SK-N-SH (cell line): Measurements from ENCODE around the gene DPEP1. TPM values are rescaled to one million over a fixed set of nuclear protein-coding genes. Genes with fewer than 3 reads are reported as not detected.

Experiments used
- CTCF ChIA-PET: fragments of 300-600, 350-600 bp; formaldehyde crosslinking; extraction: SDS; loops from one replicate; lab custom pipeline; 2021; lab: Yijun Ruan, JAX
- POLR2A ChIA-PET: fragments of 350-600 bp; sonication (Branson Sonifier 250); formaldehyde crosslinking; extraction: SDS; loops from one replicate; lab custom pipeline; 2020; ENCODE audit warnings: antibody characterized with exemption, inconsistent platforms; lab: Yijun Ruan, JAX
- DNase-seq: peaks from one replicate; pipeline ENCODE4 v3.0.0; 2012
- H2AFZ ChIP-seq: fragments of 200-600 bp; sonication (generic); 2 replicates; pipeline ENCODE4 v1.8.1; 2016; ENCODE audit warnings: antibody characterized with exemption, mild to moderate bottlenecking, low read depth
- H3F3A ChIP-seq: fragments of 200-600 bp; sonication (generic); replicated peaks from 2 replicates; pipeline ENCODE3; 2016; ENCODE audit warnings: antibody characterized with exemption, mild to moderate bottlenecking; ENCODE audit not compliant: insufficient read depth
- H3K27ac ChIP-seq, 2 experiments: fragments of 200-500 bp in 1 of 2; fragments of 200-600 bp in 1 of 2; sonication (Bioruptor generic) in 1 of 2; sonication (generic), shearing (Covaris generic) in 1 of 2; 2 replicates each; pipeline versions ENCODE4 v1.5.1 to v1.6.1; 2014 to 2016; ENCODE audit warnings: low read depth in 2 of 2, inconsistent platforms in 1 of 2, low read length in 1 of 2, mild to moderate bottlenecking in 1 of 2, mixed read lengths in 1 of 2
- H3K27me3 ChIP-seq: fragments of 200-600 bp; sonication (generic), shearing (Covaris generic); 2 replicates; pipeline ENCODE4 v1.6.1; 2016; ENCODE audit warnings: mixed run types; ENCODE audit not compliant: insufficient read depth
- H3K36me3 ChIP-seq, 2 experiments: fragments of 200-500 bp in 1 of 2; fragments of 200-600 bp in 1 of 2; sonication (Bioruptor generic) in 1 of 2; sonication (generic) in 1 of 2; replicated peaks in 1 of 2; 2 replicates each; pipeline versions ENCODE3 to v1.5.1; 2014 to 2016; ENCODE audit warnings: low read length in 1 of 2, mild to moderate bottlenecking in 1 of 2; ENCODE audit not compliant: insufficient read depth in 2 of 2, control insufficient read depth in 1 of 2
- H3K4me1 ChIP-seq, 2 experiments: fragments of 200-500 bp in 1 of 2; fragments of 200-600 bp in 1 of 2; sonication (Bioruptor generic) in 1 of 2; sonication (generic), shearing (Covaris generic) in 1 of 2; 2 replicates each; pipeline versions ENCODE4 v1.5.1 to v1.6.1; 2014 to 2016; ENCODE audit warnings: low read depth in 1 of 2, low read length in 1 of 2, mixed run types in 1 of 2; ENCODE audit not compliant: insufficient read depth in 2 of 2, control insufficient read depth in 1 of 2
- H3K4me2 ChIP-seq: fragments of 200-600 bp; sonication (generic), shearing (Covaris generic); 2 replicates; pipeline ENCODE4 v1.6.1; 2017; ENCODE audit warnings: mixed run types
- H3K4me3 ChIP-seq, 2 experiments: fragments of 200-500 bp in 1 of 2; fragments of 200-600 bp in 1 of 2; sonication (Bioruptor generic) in 1 of 2; sonication (generic), shearing (Covaris generic) in 1 of 2; 2 replicates each; pipeline versions ENCODE4 v1.5.1 to v1.8.1; 2014 to 2016; ENCODE audit warnings: low read depth in 2 of 2, inconsistent platforms in 1 of 2, low read length in 1 of 2, mild to moderate bottlenecking in 1 of 2, mixed read lengths in 1 of 2, moderate library complexity in 1 of 2
- H3K79me2 ChIP-seq: fragments of 200-600 bp; sonication (generic); 2 replicates; pipeline ENCODE4 v1.8.1; 2017; ENCODE audit warnings: mild to moderate bottlenecking; ENCODE audit not compliant: insufficient read depth
- H3K9ac ChIP-seq: fragments of 200-600 bp; sonication (generic); 2 replicates; pipeline ENCODE4 v1.6.1; 2017; ENCODE audit warnings: mixed run types
- H3K9me2 ChIP-seq: fragments of 200-600 bp; sonication (generic); 2 replicates; pipeline ENCODE4 v1.6.1; 2017; ENCODE audit warnings: mixed run types
- H3K9me3 ChIP-seq: fragments of 200-600 bp; sonication (generic); 2 replicates; pipeline ENCODE4 v1.6.1; 2017; ENCODE audit warnings: mixed run types, mild to moderate bottlenecking, moderate library complexity
- H4K20me1 ChIP-seq: fragments of 200-600 bp; sonication (generic); 2 replicates; pipeline ENCODE4 v1.6.1; 2017; ENCODE audit warnings: mild to moderate bottlenecking, mixed run types; ENCODE audit not compliant: insufficient read depth
- CHD2 ChIP-seq: fragments of 150-350 bp; IDR thresholded peaks from 2 replicates; pipeline ENCODE4 v1.6.1; 2018; ENCODE audit warnings: low read length; ENCODE audit not compliant: partially characterized antibody
- CTCF ChIP-seq: fragments of 200-600 bp; sonication (generic); IDR thresholded peaks from 2 replicates; pipeline ENCODE4 v1.6.1; 2017; ENCODE audit warnings: antibody characterized with exemption, mild to moderate bottlenecking, moderate library complexity
- ELF1 ChIP-seq: IDR thresholded peaks from 2 replicates; pipeline ENCODE4 v1.4.0; 2012
- EZH2phosphoT487 ChIP-seq: fragments of 200-600 bp; sonication (generic); IDR thresholded peaks from 2 replicates; pipeline ENCODE4 v1.6.1; 2017; ENCODE audit warnings: low read depth, mixed run types, mild to moderate bottlenecking, antibody characterized with exemption, moderate library complexity, borderline replicate concordance
- FOXM1 ChIP-seq: IDR thresholded peaks from 2 replicates; pipeline ENCODE4 v1.4.0; 2012; ENCODE audit warnings: low read depth, mild to moderate bottlenecking
- IRF3 ChIP-seq: fragments of 150-350 bp; IDR thresholded peaks from 2 replicates; pipeline ENCODE4 v1.6.1; 2016; ENCODE audit warnings: mild to moderate bottlenecking, low read depth, low read length
- JUND ChIP-seq: IDR thresholded peaks from 2 replicates; pipeline ENCODE4 v1.4.0; 2012
- MAX ChIP-seq: IDR thresholded peaks from 2 replicates; pipeline ENCODE4 v1.4.0; 2012; ENCODE audit warnings: low read depth
- MXI1 ChIP-seq: IDR thresholded peaks from 2 replicates; pipeline ENCODE4 v1.6.1; 2012; ENCODE audit warnings: mild to moderate bottlenecking, low read depth, low read length, improper control_type of control experiment
- NFIC ChIP-seq: IDR thresholded peaks from 2 replicates; pipeline ENCODE4 v1.4.0; 2012; ENCODE audit warnings: borderline replicate concordance
- PBX3 ChIP-seq: IDR thresholded peaks from 2 replicates; pipeline ENCODE4; 2012
- RAD21 ChIP-seq: IDR thresholded peaks from 2 replicates; pipeline ENCODE4 v1.6.1; 2012; ENCODE audit warnings: mild to moderate bottlenecking, low read length
- RCOR1 ChIP-seq: fragments of 150-350 bp; IDR thresholded peaks from 2 replicates; pipeline ENCODE4 v1.6.1; 2017; ENCODE audit warnings: antibody characterized with exemption, low read length
- RFX5 ChIP-seq: IDR thresholded peaks from 2 replicates; pipeline ENCODE4 v1.6.1; 2012; ENCODE audit warnings: mild to moderate bottlenecking, improper control_type of control experiment, low read length
- RXRA ChIP-seq: IDR thresholded peaks from 2 replicates; pipeline ENCODE4 v1.4.0; 2012; ENCODE audit warnings: low read depth, mild to moderate bottlenecking, borderline replicate concordance
- TAF1 ChIP-seq: IDR thresholded peaks from 2 replicates; pipeline ENCODE4 v1.6.1; 2012; ENCODE audit warnings: low read depth, mild to moderate bottlenecking, low read length, moderate library complexity, borderline replicate concordance
- TEAD4 ChIP-seq: IDR thresholded peaks from 2 replicates; pipeline ENCODE4 v1.4.0; 2012; ENCODE audit warnings: mild to moderate bottlenecking, borderline replicate concordance; ENCODE audit not compliant: insufficient read depth
- USF1 ChIP-seq: IDR thresholded peaks from 2 replicates; pipeline ENCODE4 v1.4.0; 2012; ENCODE audit warnings: low read depth, borderline replicate concordance
- USF2 ChIP-seq: fragments of 150-350 bp; IDR thresholded peaks from 2 replicates; pipeline ENCODE4 v1.6.1; 2017; ENCODE audit warnings: antibody characterized with exemption, low read length, low read depth, borderline replicate concordance
- YY1 ChIP-seq: IDR thresholded peaks from 2 replicates; pipeline ENCODE4 v1.4.0; 2012; ENCODE audit warnings: low read depth, mild to moderate bottlenecking
- WGBS: methylation state at CpG from one replicate; pipeline ENCODE4 v1.1.6; 2017; ENCODE audit warnings: low lambda C conversion rate; 5-methylcytosine and 5-hydroxymethylcytosine counted together
- polyA plus RNA-seq, 3 experiments: library from polyadenylated mRNA; depleted of rRNA; stranded (reverse); fragments of >200 nt; gene quantifications; 2 replicates each; pipeline ENCODE4 v1.2.3, GENCODE V29; 2012

DPEP1 gene
- polyA plus RNA-seq, 1 of the 3 experiments (the other 2 are of a cell fraction): 0.05 TPM

GRCh38 chr16:89588413-89589109 lies 24.9 kb upstream of the DPEP1 start:
- Histone ChIP-seq H3K9me2 (no peaks in the 10 kb centered on the region), H3K9ac (no peak overlapping the region), H3K4me2 (no peak overlapping the region), H3F3A (peaks cover 4% of the 10 kb centered on the region), H3K36me3 (no peaks in the 10 kb centered on the region), H3K27me3 (no peaks in the 10 kb centered on the region), H2AFZ (no peak overlapping the region), H3K4me1 (no peaks in the 10 kb centered on the region; a peak in 1 of 4 replicates), H3K27ac (no peak overlapping the region), H3K9me3 (no peaks in the 10 kb centered on the region), H3K79me2 (no peaks in the 10 kb centered on the region), H4K20me1 (no peaks in the 10 kb centered on the region), H3K4me3 (no peak overlapping the region)
- WGBS: 88% methylated on average over 8 of the region's 26 CpGs
- DNase-seq: no peak
- CTCF ChIA-PET: interaction anchor here (0.6 kb wide), 1 partner anchor 21 kb away, joined by 3 read pairs; no protein-coding TSS in a partner anchor
- POLR2A ChIA-PET: no interaction called here
- TF ChIP-seq YY1 (no peak), RFX5 (no peak), IRF3 (no peak), PBX3 (no peak), CTCF (no peak), RCOR1 (no peak), EZH2phosphoT487 (no peak), ELF1 (no peak), NFIC (no peak), USF1 (no peak), RXRA (no peak), USF2 (no peak), MAX (no peak), TEAD4 (no peak), MXI1 (no peak), TAF1 (no peak), FOXM1 (no peak), JUND (no peak), RAD21 (no peak), CHD2 (no peak)
